Stimulated activated CD8-positive, alpha-beta memory T cell treated with anti-CD3 and anti-CD28 coated beads, Interleukin-4, amount 100 ng/mL, for 24 hours (primary cell): ENCODE measurements around the gene C1QTNF6.

Experiments used
- DNase-seq: peaks from one replicate; pipeline ENCODE4 v3.0.0-alpha.2; 2020; ENCODE audit warnings: low read depth

Gene C1QTNF6

GRCh38 chr22:37190262-37190780, 2.3 kb upstream of the C1QTNF6 start:
- no peak for DNase-seq

GRCh38 chr22:37188901-37189466, 937 bp upstream of the C1QTNF6 start:
- no peak for DNase-seq

- no peak for DNase-seq
These were observed 526 bp downstream of the C1QTNF6 start for GRCh38 chr22:37187552-37187890.

- DNase-seq = no peak
These were observed 987 bp downstream of the C1QTNF6 start for GRCh38 chr22:37186997-37187522.

- no peak for DNase-seq
These were observed 1.6 kb downstream of the C1QTNF6 start for GRCh38 chr22:37186228-37186996.

- DNase-seq = no peak
These were observed 2.3 kb downstream of the C1QTNF6 start for GRCh38 chr22:37185646-37186227.

- DNase-seq = no peak
These were observed 3.1 kb downstream of the C1QTNF6 start for GRCh38 chr22:37184816-37185541.

- no peak for DNase-seq
These were observed 3.7 kb downstream of the C1QTNF6 start for GRCh38 chr22:37184380-37184755.

- no peak for DNase-seq
These were observed 4.3 kb downstream of the C1QTNF6 start for GRCh38 chr22:37183432-37184379.

GRCh38 chr22:37182949-37183245, 5.2 kb downstream of the C1QTNF6 start:
- DNase-seq = no peak

- no peak for DNase-seq
These were observed 5.7 kb downstream of the C1QTNF6 start for GRCh38 chr22:37182101-37182948.

GRCh38 chr22:37181681-37182080, 6.4 kb downstream of the C1QTNF6 start:
- DNase-seq = no peak

- DNase-seq = no peak
These were observed 7.4 kb downstream of the C1QTNF6 start for GRCh38 chr22:37180531-37181231.

- no peak for DNase-seq
These were observed 8.2 kb downstream of the C1QTNF6 start for GRCh38 chr22:37179622-37180420.

- DNase-seq = no peak
These were observed 8.9 kb downstream of the C1QTNF6 start for GRCh38 chr22:37179126-37179470.

- DNase-seq = no peak
These were observed 9.5 kb downstream of the C1QTNF6 start for GRCh38 chr22:37178350-37179125.

GRCh38 chr22:37177755-37178154, 10.3 kb downstream of the C1QTNF6 start:
- DNase-seq = no peak

- DNase-seq = no peak
These were observed 10.8 kb downstream of the C1QTNF6 start for GRCh38 chr22:37177221-37177620.
